Stimulated activated CD4-positive, alpha-beta T cell treated with anti-CD3 and anti-CD28 coated beads, Interleukin-4, amount 100 ng/mL, for 24 hours (primary cell): Measurements from ENCODE around the gene LRRC27.

Experiments used
- DNase-seq: peaks from one replicate; pipeline ENCODE4 v3.0.0-alpha.2; 2020

LRRC27 gene

DNA sequence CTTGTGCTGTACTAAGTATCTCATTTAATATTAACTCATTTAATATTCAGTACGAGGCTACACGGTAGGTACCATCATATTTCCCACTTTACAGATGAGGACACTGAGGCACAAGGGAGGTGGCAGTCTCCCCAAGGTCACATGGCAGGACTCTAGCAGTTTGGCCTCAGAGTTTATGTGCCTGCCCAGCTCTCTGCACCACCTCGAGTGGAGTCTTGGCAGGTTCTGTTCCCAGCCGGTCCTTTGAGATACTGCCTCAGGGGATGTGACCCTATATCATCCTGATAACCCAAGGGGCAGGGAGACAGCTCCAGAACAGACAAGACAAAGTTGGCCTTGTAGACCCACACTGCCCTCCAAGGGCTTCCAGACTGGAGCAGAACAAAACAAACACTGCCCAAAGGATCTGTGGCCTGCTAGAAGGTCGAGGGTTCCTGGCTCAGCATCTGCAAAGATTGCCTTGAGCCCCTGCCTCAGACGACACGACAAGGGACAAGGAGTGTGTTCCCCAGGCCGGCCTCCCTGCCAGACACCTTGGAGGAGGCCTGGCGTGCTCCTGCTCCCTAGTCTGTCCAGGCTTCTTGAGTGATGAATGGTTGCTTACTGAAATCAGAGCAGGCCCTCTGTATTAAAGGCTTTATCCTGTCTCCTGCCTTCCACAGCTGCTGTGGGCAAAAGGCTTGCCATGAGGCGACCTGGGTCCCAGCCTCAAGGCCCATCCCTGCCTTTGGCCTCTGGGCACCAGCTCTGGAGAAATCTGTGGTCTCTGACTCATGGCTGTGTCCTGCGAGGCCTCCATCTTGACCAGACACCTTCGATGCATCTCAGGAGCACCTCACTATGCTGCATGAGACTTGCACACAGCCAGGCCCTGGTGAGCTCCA lies 61.1 kb downstream of the LRRC27 start:
- DNase-seq: no peak

DNA sequence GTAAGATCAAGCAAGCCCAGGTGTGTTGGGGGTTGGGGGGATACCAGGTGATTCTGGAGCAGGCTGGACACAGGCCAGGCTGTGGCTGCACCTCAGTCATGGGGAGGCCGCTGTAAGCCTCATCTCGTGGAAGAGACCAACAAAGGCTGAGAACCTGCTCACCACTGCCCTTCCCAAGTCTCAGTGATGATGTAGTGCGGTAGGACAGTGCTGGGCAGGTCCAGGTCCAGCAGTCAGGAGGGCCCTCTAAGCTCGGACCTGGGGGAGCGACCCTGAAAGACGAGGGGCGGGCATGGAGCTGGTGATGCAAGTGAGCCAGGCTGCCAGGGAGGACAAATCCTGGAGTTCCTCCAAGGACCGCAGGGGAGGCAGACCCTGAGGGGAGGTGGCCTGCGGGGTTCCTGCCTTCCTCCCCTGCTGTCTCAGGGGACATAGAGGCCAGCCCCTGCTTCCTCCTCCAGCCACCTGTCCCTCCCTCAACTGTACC lies 61.7 kb downstream of the LRRC27 start:
- DNase-seq: no peak

DNA sequence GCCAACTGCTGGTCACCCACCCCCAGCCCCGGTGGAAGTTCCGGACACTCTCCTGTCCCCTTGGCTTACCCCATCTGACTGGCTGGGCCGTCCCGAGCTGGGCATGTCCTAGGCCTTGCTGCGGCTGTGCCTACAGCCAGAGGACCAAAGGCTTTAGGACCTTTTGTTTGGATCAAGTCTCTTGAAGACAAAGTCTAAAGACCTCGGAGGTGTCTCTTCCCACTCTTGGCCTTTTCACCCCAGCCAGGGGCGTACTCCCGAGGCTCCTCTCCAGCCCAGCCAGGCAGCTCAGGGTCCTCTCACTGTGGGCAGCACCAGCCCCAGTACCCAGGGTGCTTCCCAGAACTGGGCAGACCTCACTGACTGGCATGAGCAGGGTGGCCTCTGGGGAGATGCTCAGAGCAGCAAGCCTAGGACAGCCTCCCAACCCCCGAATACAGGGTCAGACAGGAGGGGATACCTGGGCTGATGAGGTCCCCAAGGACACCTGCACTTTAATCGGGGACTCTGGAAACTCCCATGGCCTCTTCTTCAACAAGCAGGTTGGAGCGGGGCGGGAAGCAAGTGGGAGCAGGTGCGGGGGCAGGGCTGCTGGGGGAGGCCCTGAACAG lies 62.3 kb downstream of the LRRC27 start:
- no peak for DNase-seq

DNA sequence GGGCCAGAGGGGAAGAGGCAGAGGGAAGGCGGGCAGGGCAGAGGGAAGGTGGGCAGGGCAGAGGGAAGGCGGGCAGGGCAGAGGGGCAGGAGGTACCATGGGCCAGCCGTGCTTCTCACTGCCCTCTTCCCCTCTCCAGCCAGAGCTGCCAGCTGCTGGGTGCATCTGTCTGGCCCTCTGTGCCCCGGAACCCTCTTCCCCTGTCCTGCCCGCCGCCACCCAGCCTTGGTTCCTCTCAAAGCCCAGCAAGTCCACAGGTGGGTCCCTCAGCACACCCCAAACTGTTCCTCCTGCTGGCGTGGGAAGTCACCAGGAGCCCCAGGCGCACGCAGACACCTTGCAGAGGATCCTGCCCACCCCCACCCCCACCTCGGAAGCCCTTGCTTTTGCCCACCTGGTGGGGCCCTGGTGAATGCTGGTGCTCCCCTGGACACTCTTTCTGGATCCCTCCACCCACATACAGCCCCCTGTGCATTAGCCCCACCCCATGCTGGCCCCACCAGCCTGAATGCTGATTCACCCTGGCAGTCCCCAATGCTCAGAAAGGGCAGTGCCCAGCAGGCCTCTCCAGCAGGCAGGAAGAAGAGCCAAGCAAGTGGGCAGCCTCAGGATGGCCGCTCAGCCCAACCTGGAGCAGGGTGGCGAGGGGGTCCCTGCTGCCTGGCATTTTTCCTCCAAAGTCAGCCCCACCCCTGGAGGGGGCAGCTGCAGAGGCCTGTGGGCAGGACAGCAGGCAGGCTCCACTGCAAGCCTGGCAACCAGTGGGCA lies 63.1 kb downstream of the LRRC27 start:
- no peak for DNase-seq

DNA sequence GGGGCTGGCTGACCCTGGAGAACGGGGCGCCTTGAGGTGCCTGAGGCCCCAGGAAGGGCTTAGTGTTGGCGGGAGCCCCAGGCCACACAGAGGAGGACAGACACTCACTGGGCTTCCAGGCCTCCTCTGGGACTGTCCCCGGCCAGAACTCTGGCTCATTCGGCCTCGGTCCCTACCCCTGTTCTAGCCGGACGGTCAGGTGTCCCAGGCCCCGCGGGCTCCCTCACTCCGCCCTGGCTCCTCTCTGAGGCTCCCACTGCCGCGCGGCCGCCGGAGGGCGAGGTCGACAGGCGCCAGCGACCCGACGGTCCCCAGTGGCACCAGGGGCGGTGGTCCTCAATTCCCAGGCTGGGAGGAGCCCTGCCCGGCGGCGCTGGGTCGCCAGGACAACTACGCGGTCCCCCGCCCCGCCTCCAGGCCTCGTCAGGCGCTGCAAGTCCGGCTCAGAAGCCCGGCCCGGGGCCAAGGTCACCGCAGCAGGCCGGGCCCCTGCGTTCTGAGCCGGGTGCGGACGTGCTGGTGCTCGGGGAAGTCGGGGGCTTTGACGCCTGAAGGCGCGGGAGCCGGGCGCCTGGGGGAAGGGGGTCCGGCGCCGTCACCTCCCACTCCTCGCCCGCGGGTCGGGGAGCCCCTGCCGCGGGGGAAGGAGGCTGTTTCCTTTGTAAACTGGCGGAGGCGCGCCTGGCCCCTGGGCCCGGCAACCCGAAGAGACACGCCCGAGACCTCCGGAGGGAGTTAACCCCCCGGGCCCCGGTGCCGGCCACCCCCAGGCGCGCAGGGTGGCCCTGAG lies 63.9 kb downstream of the LRRC27 start:
- no peak for DNase-seq

DNA sequence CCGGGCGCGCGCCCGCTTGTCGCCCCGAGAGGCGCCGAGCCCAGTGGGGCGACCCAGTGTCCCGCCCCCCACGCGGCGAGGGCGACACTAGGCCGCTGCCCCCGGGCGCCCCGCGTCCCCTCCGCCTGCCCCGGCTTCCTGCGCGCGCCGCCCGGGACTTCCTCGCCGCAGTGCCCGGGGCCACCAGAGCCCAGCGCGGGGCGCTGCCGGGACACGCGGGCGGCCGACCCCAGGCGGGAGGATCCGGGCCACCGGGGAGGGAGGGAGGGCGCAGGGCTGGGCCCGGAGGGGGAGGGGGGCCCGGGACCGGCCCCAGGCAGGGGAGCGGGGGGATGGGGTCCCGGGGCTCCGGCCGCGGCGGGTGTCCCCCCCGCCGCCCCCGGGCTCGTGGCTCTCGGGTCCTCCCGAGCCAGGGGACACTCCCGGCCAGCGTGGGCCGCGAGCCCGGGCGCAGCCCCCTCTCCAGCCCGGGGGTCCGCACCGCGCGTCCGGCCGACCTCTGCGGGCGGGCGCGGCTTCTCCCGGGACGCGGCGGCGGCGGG lies 64.6 kb downstream of the LRRC27 start:
- DNase-seq: peak; percentile 52

DNA sequence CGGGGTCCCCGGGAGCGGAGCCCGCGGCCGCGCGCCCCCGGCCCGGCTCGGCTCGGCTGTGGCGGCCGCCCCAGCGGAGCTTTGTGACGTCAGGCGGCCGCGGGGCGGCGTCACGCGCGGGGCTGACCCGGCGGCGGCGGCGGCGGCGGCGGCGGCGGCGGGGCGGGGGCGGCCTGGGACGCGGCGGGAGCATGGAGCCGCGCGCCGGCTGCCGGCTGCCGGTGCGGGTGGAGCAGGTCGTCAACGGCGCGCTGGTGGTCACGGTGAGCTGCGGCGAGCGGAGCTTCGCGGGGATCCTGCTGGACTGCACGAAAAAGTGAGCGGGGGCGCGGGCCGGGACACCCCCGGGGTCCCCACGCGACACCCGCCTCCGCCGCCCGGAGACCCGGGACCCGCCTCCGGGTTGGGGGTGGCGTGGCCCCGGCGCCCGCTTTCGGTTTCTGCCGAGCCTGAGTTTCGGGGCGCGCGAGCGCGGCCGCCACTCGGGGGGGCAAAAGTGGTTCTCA lies 65.1 kb downstream of the LRRC27 start, which contains the start of gene PWWP2B:
PWWP2B (plus strand) TSS at position 165 of the 506 bp plus-strand sequence; CDS start at position 192, 27 bp downstream.
- DNase-seq: peak; percentile 41

DNA sequence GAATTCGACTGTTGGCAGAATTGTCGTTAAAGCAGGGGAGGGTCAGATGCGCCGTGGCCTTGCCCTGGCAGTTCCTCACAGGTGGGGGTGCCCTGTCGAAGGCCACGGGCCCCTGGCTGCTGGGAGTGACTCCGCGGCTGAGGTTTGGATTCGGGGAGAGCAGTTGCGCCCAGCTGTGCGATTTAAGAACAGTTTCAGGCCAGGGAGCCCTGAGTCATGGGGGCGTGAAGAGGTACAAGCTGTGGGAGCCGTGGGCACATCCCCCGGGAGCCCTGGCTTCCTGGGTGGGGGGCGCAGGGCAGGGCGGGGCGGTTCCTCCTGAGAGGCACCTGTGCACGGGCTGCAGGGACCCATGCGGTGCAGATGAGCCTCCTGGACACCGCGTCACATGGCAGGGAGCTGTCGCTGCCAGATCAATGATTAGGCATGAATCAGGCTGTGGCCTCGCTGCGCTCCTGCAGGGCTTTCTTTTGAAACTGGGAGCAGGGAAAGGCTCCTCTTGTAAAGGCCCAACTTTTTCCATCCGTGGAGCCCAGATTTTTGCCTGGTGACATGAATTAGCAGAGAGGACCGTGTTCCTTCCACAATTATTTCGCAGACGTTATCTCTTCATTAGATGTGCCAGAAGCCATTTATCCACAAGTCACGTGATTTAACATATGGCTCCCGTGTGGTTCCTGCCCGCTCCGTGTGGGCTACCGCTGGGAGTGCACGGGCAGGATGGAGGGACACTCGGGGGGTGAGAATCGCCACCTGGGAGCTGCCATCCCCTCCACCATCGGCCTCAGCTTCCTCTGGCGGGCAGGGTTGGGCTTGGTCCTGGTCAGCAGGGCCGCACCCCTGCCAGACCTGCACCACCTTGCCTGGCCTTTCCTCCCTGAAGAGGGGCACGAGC lies 65.9 kb downstream of the LRRC27 start:
- DNase-seq: peak; percentile 39

DNA sequence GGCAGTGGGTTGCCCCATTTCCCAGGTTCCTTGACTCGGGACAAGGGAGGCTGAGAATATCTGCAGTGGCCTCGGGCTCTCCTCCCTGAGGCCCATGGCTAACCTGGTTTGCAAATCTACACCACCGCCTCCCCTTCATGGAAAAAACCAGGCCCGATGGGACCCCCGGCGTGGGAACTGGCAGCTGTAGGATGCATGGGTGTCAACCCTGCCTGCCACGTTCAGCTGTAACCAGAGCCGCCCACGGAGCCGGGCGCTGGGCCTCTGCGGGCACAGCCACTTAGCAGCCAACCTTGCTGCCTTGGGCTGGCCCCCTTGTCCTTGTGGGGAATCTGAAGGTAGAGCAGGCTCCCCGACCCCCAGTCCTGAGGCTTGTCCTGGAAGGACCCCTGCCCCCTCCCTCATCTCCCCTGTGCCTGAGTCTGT lies 66.6 kb downstream of the LRRC27 start:
- no peak for DNase-seq

DNA sequence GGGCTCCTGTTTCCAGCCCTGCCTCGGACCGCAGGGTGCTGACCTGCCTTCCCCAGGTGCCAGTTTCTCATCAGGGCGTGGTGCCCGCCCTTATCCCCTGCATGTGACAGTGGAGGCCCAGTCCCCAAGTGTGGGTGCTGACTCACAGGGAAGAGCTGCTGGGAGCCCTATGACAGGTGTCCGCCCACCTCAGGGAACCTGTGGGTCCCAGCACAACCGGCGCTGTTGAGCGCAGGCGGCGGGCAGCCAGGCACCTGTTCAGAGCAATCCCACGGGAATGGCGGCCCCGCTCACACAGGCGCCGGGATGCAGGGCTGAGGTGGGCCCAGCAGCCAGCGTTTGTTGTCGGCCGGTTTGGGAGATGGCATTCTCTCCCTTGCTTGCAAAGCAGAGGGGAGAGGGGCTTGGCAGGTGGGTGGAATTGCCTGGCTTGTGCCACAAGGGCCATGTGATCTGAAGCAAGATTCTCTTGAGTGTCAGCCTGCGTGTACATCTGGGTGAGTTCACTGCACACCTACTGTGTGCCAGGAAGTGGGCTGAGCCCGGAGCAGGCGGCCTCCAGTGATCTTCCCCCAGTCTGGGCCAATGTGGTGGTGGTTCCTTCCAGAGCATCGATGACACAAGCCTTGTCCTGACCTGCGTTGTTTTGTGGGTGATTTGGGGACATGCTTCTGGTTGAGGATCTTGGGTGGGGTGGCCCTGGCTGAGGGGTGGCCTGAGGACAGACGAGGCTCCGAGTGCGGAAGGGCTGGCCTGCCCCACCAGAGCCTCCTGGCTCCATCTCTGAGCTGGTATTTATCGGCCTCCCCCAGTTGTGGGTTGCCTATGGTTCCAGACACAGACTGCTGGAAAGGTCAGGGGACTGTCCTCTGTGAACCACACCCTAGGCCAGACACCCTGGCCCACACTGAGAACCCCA lies 67.4 kb downstream of the LRRC27 start:
- no peak for DNase-seq

DNA sequence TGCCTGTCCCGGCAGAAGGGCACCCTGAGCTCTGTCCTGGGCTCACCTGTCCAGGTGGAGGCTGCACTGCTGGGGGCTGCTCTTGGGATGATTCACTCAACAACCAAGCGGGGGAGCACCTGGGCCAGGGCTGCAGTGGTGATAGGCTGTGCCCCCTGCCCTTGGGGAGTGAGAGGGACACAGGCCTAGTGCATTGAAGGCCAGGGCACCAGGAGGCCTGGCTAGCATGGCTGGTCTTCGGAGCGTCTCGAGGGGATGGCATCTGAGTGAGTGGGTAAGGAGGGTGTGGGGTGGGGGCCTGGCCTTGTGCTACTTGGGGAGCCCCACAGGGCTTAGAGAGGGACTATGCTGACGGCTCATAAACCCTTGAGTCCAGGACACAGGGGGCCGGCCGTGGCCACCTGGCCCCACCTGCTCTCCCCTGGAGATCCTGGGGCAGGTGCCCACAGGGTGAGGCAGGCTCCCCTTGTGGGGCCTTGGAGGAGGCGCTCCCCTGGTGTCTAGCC lies 68.1 kb downstream of the LRRC27 start:
- DNase-seq: no peak

DNA sequence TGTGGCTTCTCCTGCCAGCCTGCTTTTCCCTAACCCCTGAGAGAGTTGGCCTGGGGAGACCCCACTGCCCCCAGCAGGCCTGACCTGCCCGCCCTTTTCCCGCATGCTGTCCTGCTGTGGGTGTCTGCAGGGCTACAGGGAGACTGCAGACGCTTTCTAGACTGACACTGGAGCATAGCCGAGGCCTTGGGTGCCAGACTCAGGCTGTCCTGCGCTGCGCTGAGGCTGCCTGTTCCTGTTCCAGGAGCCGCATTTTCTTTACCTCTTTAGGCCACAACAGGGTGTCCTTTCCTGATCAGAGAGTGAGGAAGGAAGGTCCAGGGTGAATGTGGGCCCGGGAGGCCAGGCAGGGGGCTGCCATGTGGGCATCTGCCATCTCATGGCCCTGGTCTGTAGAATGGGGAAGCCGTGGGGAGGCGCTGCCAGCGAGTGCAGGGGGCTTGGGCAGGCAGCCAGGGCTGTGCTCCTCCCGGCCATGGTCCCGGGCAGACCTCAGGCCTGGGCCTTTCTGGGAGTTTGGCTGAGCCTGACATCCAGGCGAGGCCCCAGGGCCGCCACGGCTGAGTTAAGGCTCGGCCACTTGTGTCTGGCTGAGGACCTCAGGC lies 68.7 kb downstream of the LRRC27 start:
- DNase-seq: no peak

DNA sequence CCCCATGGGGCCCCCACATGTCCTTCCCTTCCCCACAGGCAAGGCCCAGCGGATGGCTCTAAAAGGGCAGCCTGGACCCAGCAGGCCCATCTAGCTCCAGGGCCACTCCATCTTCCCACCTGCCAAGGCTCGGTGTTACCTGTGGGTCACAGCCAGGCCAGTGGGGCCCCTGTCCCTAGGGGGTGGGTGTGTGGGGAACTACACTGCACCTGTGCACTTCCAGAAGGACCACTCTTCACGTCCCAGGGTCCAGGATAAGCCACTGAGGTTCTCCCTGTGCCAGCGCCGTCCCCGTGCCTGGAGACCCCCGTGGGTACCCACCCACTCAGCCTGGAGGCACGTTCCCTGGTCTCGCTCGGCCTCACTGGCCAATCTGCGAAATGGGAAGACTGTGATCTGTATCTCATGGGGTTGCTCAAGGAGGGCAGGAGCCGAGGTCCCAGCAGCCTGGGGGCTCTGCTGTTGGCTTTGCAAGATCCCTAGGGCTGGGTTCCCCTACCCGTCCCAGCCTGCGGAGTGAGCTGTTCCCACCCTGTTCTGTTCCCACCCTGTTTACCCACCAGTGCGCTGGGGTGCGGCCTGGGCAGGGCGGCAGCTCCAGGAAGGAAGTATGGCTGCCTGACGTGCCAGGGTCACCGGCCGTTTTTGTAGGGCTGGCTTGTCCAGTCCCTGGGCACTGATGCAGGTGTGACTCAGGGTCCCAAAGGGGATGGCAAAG lies 69.6 kb downstream of the LRRC27 start:
- DNase-seq: no peak

DNA sequence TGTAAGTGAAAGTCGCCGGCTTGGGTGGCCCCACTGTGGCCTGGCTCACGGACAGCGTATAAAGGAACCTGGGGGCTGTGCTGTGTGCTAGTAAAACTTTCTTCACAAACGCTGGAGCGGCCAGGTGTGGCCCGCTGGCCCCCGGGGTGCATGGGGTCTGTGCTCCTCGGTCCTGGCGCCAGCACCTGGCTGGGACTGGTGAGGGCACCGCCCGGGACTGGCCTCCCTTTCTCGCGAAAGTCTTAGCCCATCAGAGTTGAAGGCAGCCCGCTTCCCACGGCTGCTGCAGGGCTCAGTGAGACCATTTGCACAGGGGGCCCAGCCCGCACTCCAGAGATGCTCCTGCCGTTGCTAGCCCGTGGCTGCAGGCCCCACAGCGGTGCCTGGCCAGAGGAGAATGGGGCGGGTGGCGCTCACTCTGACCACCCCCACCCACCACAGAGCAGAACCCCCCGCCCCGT lies 70.8 kb downstream of the LRRC27 start:
- no peak for DNase-seq

DNA sequence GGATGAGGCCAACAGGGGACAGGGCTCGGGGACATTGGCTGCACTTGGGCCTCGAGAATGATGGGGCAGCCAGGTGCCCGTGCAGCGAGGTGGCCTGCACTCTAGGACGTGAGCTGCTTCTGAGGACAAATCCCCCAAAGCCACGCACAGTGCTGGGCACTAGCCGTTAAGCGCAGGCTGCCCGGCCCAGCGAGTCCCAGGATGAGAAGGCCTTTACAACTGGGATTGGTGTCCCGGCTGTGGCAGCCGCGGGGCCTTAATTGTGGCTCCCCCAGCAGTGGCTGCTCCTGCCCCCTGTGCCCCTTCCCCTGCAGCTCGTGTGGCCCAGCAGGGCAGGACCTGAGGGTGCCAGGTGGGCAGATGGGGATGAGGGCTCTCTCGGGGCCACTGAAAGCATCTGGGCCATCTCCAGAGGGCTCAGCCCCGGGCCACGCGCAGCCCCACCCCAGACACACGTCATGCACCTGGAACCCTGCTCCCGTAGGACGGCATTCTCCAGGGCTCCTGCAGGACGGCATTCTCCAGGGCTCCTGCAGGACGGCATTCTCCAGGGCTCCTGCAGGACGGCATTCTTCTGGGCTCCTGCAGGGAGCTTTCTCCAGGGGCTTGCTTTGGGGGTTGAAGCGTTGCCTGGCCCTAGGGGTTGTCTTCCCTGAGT lies 71.6 kb downstream of the LRRC27 start:
- no peak for DNase-seq

DNA sequence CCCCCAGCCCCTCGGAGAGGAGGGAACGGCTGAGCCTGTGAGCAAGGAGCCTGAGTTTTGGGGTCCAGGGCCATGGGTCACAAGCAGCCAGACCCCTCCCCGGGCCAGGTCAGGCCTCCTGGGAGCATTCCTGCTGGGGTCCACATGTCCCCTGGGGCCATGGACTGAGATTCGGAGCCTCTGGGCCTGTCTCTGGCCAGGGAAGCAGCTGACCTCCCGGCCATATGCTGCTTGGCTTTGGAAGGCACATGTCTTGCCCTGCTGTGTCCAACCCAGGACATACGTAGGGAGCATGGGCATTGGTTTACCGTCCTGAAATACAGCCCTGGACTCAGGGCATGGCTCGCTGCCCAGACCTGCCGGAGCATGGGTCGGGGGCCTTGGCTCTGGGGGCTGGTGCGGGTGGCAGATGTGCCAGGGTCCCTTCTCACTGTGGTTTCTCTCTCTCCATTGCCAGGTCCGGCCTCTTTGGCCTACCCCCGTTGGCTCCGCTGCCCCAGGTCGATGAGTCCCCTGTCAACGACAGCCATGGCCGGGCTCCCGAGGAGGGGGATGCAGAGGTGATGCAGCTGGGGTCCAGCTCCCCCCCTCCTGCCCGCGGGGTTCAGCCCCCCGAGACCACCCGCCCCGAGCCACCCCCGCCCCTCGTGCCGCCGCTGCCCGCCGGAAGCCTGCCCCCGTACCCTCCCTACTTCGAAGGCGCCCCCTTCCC lies 72.3 kb downstream of the LRRC27 start:
- no peak for DNase-seq

DNA sequence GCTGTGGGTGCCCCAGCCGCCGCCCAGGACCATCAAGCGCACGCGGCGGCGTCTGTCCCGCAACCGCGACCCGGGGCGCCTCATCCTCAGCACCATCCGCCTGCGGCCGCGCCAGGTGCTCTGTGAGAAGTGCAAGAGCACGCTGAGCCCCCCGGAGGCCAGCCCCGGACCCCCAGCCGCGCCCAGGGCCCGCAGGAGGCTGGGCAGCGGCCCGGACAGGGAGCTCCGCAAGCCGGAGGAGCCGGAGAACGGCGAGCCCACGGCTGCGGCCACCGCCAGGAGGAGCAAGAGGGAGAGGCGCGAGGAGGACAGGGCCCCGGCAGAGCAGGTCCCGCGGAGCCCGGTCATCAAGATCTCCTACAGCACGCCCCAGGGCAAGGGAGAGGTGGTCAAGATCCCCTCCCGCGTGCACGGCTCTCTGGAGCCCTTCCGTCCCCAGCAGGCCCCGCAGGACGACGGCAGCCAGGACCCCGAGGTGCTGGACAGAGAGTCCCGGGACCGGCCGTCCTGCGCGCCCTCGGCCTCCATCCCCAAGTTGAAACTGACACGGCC lies 73.0 kb downstream of the LRRC27 start:
- DNase-seq: no peak
